Measurements from ENCODE around the gene CD55.

The CD55 gene

GRCh38 chr1:207279652-207280051, 41.8 kb upstream of the CD55 start:
- Histone ChIP-seq H3K18ac (ENCODE audit: low read length) (no peak overlapping the region), H4K8ac (ENCODE audit: low read depth, low read length) (no peak overlapping the region), H3K4me3 (ENCODE audit: low read depth, low read length) (no peak overlapping the region), H3K14ac (ENCODE audit: low read length) (no peak overlapping the region), H2BK5ac (ENCODE audit: low read depth, low read length, poor library complexity) (no peak overlapping the region), H2AFZ (ENCODE audit: insufficient read depth, low read length, poor library complexity) (no peak overlapping the region), H3K27me3 (ENCODE audit: insufficient read depth, low read length) (no peaks in the 10 kb centered on the region), H2BK120ac (ENCODE audit: insufficient read depth, low read length, poor library complexity) (no peak overlapping the region), H3K27ac (ENCODE audit: low read depth, low read length) (no peak overlapping the region), H3K23ac (ENCODE audit: low read length) (no peak overlapping the region), H3K79me1 (ENCODE audit: low read length) (peaks cover 1% of the 10 kb centered on the region), H3K4me2 (ENCODE audit: low read length) (no peak overlapping the region), H3K79me2 (ENCODE audit: control insufficient read depth, insufficient read depth, low read length, poor library complexity) (no peaks in the 10 kb centered on the region), H4K12ac (ENCODE audit: low read depth, low read length) (no peak overlapping the region), H2AK5ac (ENCODE audit: low read length) (no peak overlapping the region), H3K4me1 (ENCODE audit: control insufficient read depth in 1 of 2, insufficient read depth in 2 of 2, low read length in 2 of 2) (peaks cover 0 to 4% of the 10 kb centered on the region in 2 experiments), H4K91ac (ENCODE audit: low read depth, low read length) (no peak overlapping the region), H3K36me3 (ENCODE audit: control insufficient read depth in 1 of 2, insufficient read depth in 2 of 2, low read length in 2 of 2) (no peaks in the 10 kb centered on the region), H3K9me3 (ENCODE audit: insufficient read depth, low read depth, low read length) (no peaks in the 10 kb centered on the region), H3K9ac (ENCODE audit: low read length) (no peak overlapping the region), H3K4ac (ENCODE audit: low read depth, low read length) (no peak overlapping the region), H2BK12ac (ENCODE audit: low read length) (no peak overlapping the region)
- WGBS (ENCODE audit: extremely low coverage, insufficient coverage, insufficient read length), result no CpG with 5 or more reads among the region's 2 CpGs
- no peak for DNase-seq

GRCh38 chr1:207280706-207281105, 40.8 kb upstream of the CD55 start:
- Histone ChIP-seq H3K4me2 (ENCODE audit: low read length) (no peak overlapping the region), H3K4ac (ENCODE audit: low read depth, low read length) (no peak overlapping the region), H3K27me3 (ENCODE audit: insufficient read depth, low read length) (no peaks in the 10 kb centered on the region), H3K4me3 (ENCODE audit: low read depth, low read length) (no peak overlapping the region), H3K4me1 (ENCODE audit: control insufficient read depth in 1 of 2, insufficient read depth in 2 of 2, low read length in 2 of 2) (peaks cover 0 to 4% of the 10 kb centered on the region in 2 experiments), H3K18ac (ENCODE audit: low read length) (no peak overlapping the region), H2BK5ac (ENCODE audit: low read depth, low read length, poor library complexity) (no peak overlapping the region), H4K8ac (ENCODE audit: low read depth, low read length) (no peak overlapping the region), H2AK5ac (ENCODE audit: low read length) (no peak overlapping the region), H4K91ac (ENCODE audit: low read depth, low read length) (no peak overlapping the region), H3K9ac (ENCODE audit: low read length) (no peak overlapping the region), H3K79me1 (ENCODE audit: low read length) (peaks cover 1% of the 10 kb centered on the region), H3K14ac (ENCODE audit: low read length) (no peak overlapping the region), H3K23ac (ENCODE audit: low read length) (no peak overlapping the region), H3K9me3 (ENCODE audit: insufficient read depth, low read depth, low read length) (no peaks in the 10 kb centered on the region), H3K36me3 (ENCODE audit: control insufficient read depth in 1 of 2, insufficient read depth in 2 of 2, low read length in 2 of 2) (no peaks in the 10 kb centered on the region), H3K27ac (ENCODE audit: low read depth, low read length) (no peak overlapping the region), H3K79me2 (ENCODE audit: control insufficient read depth, insufficient read depth, low read length, poor library complexity) (no peaks in the 10 kb centered on the region), H4K12ac (ENCODE audit: low read depth, low read length) (no peak overlapping the region), H2BK120ac (ENCODE audit: insufficient read depth, low read length, poor library complexity) (no peak overlapping the region), H2AFZ (ENCODE audit: insufficient read depth, low read length, poor library complexity) (no peak overlapping the region), H2BK12ac (ENCODE audit: low read length) (no peak overlapping the region)
- DNase-seq, result no peak
- no CpG with 5 or more reads among the region's 3 CpGs for WGBS (ENCODE audit: extremely low coverage, insufficient coverage, insufficient read length)

GRCh38 chr1:207282058-207282457, 39.4 kb upstream of the CD55 start:
- Histone ChIP-seq H3K9me3 (ENCODE audit: insufficient read depth, low read depth, low read length) (no peaks in the 10 kb centered on the region), H3K27ac (ENCODE audit: low read depth, low read length) (no peak overlapping the region), H3K4me3 (ENCODE audit: low read depth, low read length) (no peak overlapping the region), H3K4ac (ENCODE audit: low read depth, low read length) (no peak overlapping the region), H2AFZ (ENCODE audit: insufficient read depth, low read length, poor library complexity) (no peak overlapping the region), H4K8ac (ENCODE audit: low read depth, low read length) (no peak overlapping the region), H3K23ac (ENCODE audit: low read length) (no peak overlapping the region), H4K12ac (ENCODE audit: low read depth, low read length) (no peak overlapping the region), H3K18ac (ENCODE audit: low read length) (no peak overlapping the region), H3K4me1 (ENCODE audit: control insufficient read depth in 1 of 2, insufficient read depth in 2 of 2, low read length in 2 of 2) (peaks cover 0 to 4% of the 10 kb centered on the region in 2 experiments), H3K79me1 (ENCODE audit: low read length) (peaks cover 1% of the 10 kb centered on the region), H3K4me2 (ENCODE audit: low read length) (no peak overlapping the region), H3K36me3 (ENCODE audit: control insufficient read depth in 1 of 2, insufficient read depth in 2 of 2, low read length in 2 of 2) (no peaks in the 10 kb centered on the region), H3K9ac (ENCODE audit: low read length) (no peak overlapping the region), H3K79me2 (ENCODE audit: control insufficient read depth, insufficient read depth, low read length, poor library complexity) (no peaks in the 10 kb centered on the region), H4K91ac (ENCODE audit: low read depth, low read length) (no peak overlapping the region), H2BK12ac (ENCODE audit: low read length) (no peak overlapping the region), H2BK5ac (ENCODE audit: low read depth, low read length, poor library complexity) (no peak overlapping the region), H2AK5ac (ENCODE audit: low read length) (no peak overlapping the region), H2BK120ac (ENCODE audit: insufficient read depth, low read length, poor library complexity) (no peak overlapping the region), H3K14ac (ENCODE audit: low read length) (no peak overlapping the region), H3K27me3 (ENCODE audit: insufficient read depth, low read length) (no peaks in the 10 kb centered on the region)
- DNase-seq, result no peak
- no CpG with 5 or more reads among the region's 2 CpGs for WGBS (ENCODE audit: extremely low coverage, insufficient coverage, insufficient read length)

- Histone ChIP-seq H2AK5ac (ENCODE audit: low read length) (no peak overlapping the region), H3K9ac (ENCODE audit: low read length) (no peak overlapping the region), H3K79me1 (ENCODE audit: low read length) (peaks cover 1% of the 10 kb centered on the region), H3K4me2 (ENCODE audit: low read length) (no peak overlapping the region), H2BK120ac (ENCODE audit: insufficient read depth, low read length, poor library complexity) (no peak overlapping the region), H3K9me3 (ENCODE audit: insufficient read depth, low read depth, low read length) (no peaks in the 10 kb centered on the region), H3K36me3 (ENCODE audit: control insufficient read depth in 1 of 2, insufficient read depth in 2 of 2, low read length in 2 of 2) (no peaks in the 10 kb centered on the region), H3K14ac (ENCODE audit: low read length) (no peak overlapping the region), H4K91ac (ENCODE audit: low read depth, low read length) (no peak overlapping the region), H3K4me3 (ENCODE audit: low read depth, low read length) (no peak overlapping the region), H3K18ac (ENCODE audit: low read length) (no peak overlapping the region), H3K4me1 (ENCODE audit: control insufficient read depth in 1 of 2, insufficient read depth in 2 of 2, low read length in 2 of 2) (peaks cover 0 to 4% of the 10 kb centered on the region in 2 experiments), H3K4ac (ENCODE audit: low read depth, low read length) (no peak overlapping the region), H3K27ac (ENCODE audit: low read depth, low read length) (no peak overlapping the region), H2AFZ (ENCODE audit: insufficient read depth, low read length, poor library complexity) (no peak overlapping the region), H4K12ac (ENCODE audit: low read depth, low read length) (no peak overlapping the region), H3K79me2 (ENCODE audit: control insufficient read depth, insufficient read depth, low read length, poor library complexity) (no peaks in the 10 kb centered on the region), H2BK5ac (ENCODE audit: low read depth, low read length, poor library complexity) (no peak overlapping the region), H3K23ac (ENCODE audit: low read length) (no peak overlapping the region), H2BK12ac (ENCODE audit: low read length) (no peak overlapping the region), H4K8ac (ENCODE audit: low read depth, low read length) (no peak overlapping the region), H3K27me3 (ENCODE audit: insufficient read depth, low read length) (no peaks in the 10 kb centered on the region)
- peak; percentile 40 for DNase-seq
- no CpG with 5 or more reads among the region's 2 CpGs for WGBS (ENCODE audit: extremely low coverage, insufficient coverage, insufficient read length)
Observed at GRCh38 chr1:207282496-207283380, 38.7 kb upstream of the CD55 start.
